ENCODE measurements around the gene SEPTIN11. TPM values are rescaled to one million over a fixed set of nuclear protein-coding genes. Genes with fewer than 3 reads are reported as not detected.

Gene SEPTIN11
- total and polyA plus RNA-seq, 9 of the 15 experiments (the other 6 are each of a cell fraction or from before 2014, with no cell fraction given): 25.7 to 142 (median 84.3) TPM

GRCh38 chr4:76948443-76949275, 893 bp upstream of the SEPTIN11 start (continued):
- TF ChIP-seq, protein P1, sequence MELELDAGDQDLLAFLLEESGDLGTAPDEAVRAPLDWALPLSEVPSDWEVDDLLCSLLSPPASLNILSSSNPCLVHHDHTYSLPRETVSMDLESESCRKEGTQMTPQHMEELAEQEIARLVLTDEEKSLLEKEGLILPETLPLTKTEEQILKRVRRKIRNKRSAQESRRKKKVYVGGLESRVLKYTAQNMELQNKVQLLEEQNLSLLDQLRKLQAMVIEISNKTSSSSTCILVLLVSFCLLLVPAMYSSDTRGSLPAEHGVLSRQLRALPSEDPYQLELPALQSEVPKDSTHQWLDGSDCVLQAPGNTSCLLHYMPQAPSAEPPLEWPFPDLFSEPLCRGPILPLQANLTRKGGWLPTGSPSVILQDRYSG (tag; conservative IDR thresholded peaks at IDR 0.05; ENCODE audit: low read depth): no peak
- no peak for TF ChIP-seq ARNT (IDR thresholded peaks at IDR 0.05)
- no peak for TF ChIP-seq NCOA2 (IDR thresholded peaks at IDR 0.05; ENCODE audit: partially characterized antibody in 2 of 2)
- TF ChIP-seq TBP (optimal IDR thresholded peaks at IDR 0.05; ENCODE audit: low read depth, low read length): peak; percentile 58
- TF ChIP-seq, protein P2, sequence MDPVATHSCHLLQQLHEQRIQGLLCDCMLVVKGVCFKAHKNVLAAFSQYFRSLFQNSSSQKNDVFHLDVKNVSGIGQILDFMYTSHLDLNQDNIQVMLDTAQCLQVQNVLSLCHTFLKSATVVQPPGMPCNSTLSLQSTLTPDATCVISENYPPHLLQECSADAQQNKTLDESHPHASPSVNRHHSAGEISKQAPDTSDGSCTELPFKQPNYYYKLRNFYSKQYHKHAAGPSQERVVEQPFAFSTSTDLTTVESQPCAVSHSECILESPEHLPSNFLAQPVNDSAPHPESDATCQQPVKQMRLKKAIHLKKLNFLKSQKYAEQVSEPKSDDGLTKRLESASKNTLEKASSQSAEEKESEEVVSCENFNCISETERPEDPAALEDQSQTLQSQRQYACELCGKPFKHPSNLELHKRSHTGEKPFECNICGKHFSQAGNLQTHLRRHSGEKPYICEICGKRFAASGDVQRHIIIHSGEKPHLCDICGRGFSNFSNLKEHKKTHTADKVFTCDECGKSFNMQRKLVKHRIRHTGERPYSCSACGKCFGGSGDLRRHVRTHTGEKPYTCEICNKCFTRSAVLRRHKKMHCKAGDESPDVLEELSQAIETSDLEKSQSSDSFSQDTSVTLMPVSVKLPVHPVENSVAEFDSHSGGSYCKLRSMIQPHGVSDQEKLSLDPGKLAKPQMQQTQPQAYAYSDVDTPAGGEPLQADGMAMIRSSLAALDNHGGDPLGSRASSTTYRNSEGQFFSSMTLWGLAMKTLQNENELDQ (CRISPR knock-in tag; IDR thresholded peaks at IDR 0.05; ENCODE audit: borderline replicate concordance): 0 out of 2 replicates have a peak, but pooled peaks have one; percentile 42
- no peak for TF ChIP-seq KAT8 (IDR thresholded peaks at IDR 0.05; ENCODE audit: low read depth)
- TF ChIP-seq NFRKB (IDR thresholded peaks at IDR 0.05; ENCODE audit: low read depth): peak; percentile 55; the same call in 1 of the 2 replicates
- TF ChIP-seq, protein P3, sequence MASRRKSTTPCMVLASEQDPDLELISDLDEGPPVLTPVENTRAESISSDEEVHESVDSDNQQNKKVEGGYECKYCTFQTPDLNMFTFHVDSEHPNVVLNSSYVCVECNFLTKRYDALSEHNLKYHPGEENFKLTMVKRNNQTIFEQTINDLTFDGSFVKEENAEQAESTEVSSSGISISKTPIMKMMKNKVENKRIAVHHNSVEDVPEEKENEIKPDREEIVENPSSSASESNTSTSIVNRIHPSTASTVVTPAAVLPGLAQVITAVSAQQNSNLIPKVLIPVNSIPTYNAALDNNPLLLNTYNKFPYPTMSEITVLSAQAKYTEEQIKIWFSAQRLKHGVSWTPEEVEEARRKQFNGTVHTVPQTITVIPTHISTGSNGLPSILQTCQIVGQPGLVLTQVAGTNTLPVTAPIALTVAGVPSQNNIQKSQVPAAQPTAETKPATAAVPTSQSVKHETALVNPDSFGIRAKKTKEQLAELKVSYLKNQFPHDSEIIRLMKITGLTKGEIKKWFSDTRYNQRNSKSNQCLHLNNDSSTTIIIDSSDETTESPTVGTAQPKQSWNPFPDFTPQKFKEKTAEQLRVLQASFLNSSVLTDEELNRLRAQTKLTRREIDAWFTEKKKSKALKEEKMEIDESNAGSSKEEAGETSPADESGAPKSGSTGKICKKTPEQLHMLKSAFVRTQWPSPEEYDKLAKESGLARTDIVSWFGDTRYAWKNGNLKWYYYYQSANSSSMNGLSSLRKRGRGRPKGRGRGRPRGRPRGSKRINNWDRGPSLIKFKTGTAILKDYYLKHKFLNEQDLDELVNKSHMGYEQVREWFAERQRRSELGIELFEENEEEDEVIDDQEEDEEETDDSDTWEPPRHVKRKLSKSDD (conservative IDR thresholded peaks at IDR 0.05; ENCODE audit: low read length): no peak
- TF ChIP-seq CBFB (CRISPR knock-in tag; IDR thresholded peaks at IDR 0.05): no peak
- no peak for TF ChIP-seq PRPF4 (IDR thresholded peaks at IDR 0.05; ENCODE audit: insufficient read depth, low read depth, low read length, poor library complexity, severe bottlenecking)
- TF ChIP-seq ZNF764 (CRISPR knock-in tag; IDR thresholded peaks at IDR 0.05; ENCODE audit: low read depth): no peak; the same call in 1 of the 2 replicates
- TF ChIP-seq MTA3 (IDR thresholded peaks at IDR 0.05; ENCODE audit: borderline replicate concordance): no peak
- TF ChIP-seq NKRF (IDR thresholded peaks at IDR 0.05; ENCODE audit: borderline replicate concordance): peak; percentile 75
- TF ChIP-seq, protein P4, sequence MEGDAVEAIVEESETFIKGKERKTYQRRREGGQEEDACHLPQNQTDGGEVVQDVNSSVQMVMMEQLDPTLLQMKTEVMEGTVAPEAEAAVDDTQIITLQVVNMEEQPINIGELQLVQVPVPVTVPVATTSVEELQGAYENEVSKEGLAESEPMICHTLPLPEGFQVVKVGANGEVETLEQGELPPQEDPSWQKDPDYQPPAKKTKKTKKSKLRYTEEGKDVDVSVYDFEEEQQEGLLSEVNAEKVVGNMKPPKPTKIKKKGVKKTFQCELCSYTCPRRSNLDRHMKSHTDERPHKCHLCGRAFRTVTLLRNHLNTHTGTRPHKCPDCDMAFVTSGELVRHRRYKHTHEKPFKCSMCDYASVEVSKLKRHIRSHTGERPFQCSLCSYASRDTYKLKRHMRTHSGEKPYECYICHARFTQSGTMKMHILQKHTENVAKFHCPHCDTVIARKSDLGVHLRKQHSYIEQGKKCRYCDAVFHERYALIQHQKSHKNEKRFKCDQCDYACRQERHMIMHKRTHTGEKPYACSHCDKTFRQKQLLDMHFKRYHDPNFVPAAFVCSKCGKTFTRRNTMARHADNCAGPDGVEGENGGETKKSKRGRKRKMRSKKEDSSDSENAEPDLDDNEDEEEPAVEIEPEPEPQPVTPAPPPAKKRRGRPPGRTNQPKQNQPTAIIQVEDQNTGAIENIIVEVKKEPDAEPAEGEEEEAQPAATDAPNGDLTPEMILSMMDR (IDR thresholded peaks at IDR 0.05 in 2 of 3, conservative IDR thresholded peaks at IDR 0.05 in 1 of 3; ENCODE audit: insufficient read depth in 2 of 3, low read depth in 1 of 3, low read length in 3 of 3): no peak
- no peak for TF ChIP-seq HLTF (IDR thresholded peaks at IDR 0.05)
- TF ChIP-seq RBM22 (IDR thresholded peaks at IDR 0.05; ENCODE audit: low read depth, low read length, poor library complexity, severe bottlenecking): no peak
- TF ChIP-seq NCOR1 (IDR thresholded peaks at IDR 0.05): no peak
